Activated T-cell treated with anti-CD3 and anti-CD28 coated beads, Interleukin-2, amount 50 U/mL, for 1 hour (primary cell): Measurements from ENCODE around the gene ARMC12.
A peak's percentile ranks its signal among the peaks of the same experiment; 100 is the strongest.

ENCODE experiments used
- DNase-seq: peaks from one replicate; pipeline ENCODE4 v3.0.0-alpha.2; 2020

The ARMC12 gene

GRCh38 chr6:35737413-35738211, 780 bp downstream of the ARMC12 start:
- DNase-seq: peak; percentile 48

GRCh38 chr6:35739645-35740524, 3.1 kb downstream of the ARMC12 start:
- no peak for DNase-seq

DNA sequence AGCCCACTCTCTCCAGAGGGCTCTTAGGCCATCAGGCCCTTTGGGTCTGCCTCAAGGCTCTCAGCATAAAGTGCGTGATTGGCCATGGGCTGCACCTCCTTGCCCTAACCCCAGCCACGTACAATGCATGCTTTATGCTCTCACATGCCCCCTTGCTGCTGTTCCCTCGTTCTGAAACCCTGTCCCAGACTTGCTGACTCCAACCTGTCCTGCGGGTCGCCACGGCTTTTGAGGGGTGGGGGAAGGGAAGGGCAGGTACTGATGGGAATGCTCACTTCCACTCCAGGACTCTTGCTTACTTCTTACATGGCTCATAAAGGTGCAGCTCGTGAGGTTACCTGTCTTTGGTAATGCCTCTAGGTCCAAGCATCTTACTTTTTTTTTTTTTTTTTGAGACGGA, 6.0 kb downstream of the ARMC12 start:
- no peak for DNase-seq

GRCh38 chr6:35745509-35745908, 8.7 kb downstream of the ARMC12 start:
- no peak for DNase-seq

- DNase-seq: no peak
Measured at GRCh38 chr6:35746516-35746915, 9.7 kb downstream of the ARMC12 start.

GRCh38 chr6:35747877-35748276, 11.0 kb downstream of the ARMC12 start:
- no peak for DNase-seq

- no peak for DNase-seq
Measured at GRCh38 chr6:35750557-35750956, 13.7 kb downstream of the ARMC12 start.

GRCh38 chr6:35751594-35751993, 14.8 kb downstream of the ARMC12 start:
- no peak for DNase-seq

- no peak for DNase-seq
Measured at GRCh38 chr6:35752330-35752729, 15.5 kb downstream of the ARMC12 start.

- DNase-seq: no peak
Measured at GRCh38 chr6:35754452-35755277, 17.8 kb downstream of the ARMC12 start.

DNA sequence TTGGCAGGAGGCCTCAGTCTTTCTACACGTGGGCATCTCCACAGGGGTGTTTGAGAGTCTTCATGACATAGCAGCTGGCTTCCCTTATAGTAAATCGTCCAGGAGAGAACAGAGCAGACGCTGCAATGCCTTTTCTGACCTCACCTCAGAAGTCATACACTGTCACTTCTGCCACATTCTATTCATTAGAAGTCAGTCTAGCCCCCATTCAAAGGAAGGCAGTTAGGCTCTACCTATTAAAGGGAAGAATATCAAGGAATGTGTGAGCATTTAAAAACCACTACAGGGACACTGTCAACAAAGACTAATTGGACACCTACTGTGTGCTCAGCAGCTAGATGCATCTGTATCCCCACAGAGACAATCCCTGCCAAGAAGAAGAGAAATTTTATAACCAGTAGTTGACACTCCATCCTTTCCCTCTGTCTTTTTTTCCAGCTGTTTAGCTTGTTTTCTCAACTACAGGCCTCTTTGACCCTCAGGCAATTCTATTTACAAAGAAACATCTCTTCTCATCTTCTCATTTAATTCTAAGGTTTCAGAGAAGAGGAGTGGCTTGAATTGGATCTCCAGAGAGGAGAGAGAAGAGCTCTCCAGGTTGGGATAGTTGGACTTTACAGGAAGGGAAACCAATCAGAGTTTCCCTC, 18.6 kb downstream of the ARMC12 start:
- no peak for DNase-seq

- DNase-seq: no peak
Measured at GRCh38 chr6:35757456-35758123, 20.8 kb downstream of the ARMC12 start.

DNA sequence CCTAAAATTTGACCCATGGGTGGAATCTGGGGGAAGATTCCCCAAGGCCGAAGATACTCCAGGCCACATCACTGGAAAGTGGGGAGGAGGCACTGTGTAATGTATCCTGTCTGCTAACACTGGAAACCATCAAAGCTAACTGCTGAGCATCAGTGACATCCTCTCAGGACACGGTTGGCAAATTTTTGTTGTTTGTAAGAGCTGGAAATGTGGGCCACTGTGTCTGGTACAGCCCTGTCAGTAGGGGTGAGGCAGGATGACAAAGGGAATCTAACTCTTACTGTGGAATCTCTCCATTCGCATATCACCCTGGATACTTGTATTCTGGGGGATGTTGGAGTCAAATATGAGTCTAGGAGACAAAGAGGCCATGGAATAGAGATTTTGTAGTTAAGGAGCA, 22.6 kb downstream of the ARMC12 start:
- DNase-seq: no peak

GRCh38 chr6:35765739-35766138, 28.9 kb downstream of the ARMC12 start:
- DNase-seq: no peak

DNA sequence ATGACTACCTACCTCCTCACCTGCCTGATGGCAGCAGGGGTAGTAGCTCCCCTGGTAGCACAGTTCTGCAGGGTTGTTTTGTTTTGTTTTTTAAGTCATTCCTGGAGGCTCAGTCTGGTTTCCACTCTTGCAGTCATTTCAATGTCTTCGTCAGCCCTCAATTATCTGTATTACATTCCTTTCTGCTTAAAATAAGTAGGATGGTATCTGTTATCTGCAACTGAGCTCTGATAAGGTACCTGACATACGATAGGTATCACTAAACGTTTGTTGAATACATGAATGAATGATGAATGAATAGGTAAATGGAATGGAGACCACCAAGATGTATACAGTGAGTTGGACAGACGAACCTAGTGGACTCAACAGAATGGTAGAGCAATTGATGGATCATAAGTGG, 32.4 kb downstream of the ARMC12 start:
- DNase-seq: no peak

- no peak for DNase-seq
Measured at GRCh38 chr6:35771343-35771627, 34.5 kb downstream of the ARMC12 start.

- DNase-seq: no peak
Measured at GRCh38 chr6:35774116-35774794, 37.4 kb downstream of the ARMC12 start.

- no peak for DNase-seq
Measured at GRCh38 chr6:35775031-35775430, 38.2 kb downstream of the ARMC12 start.

GRCh38 chr6:35776364-35777215, 39.8 kb downstream of the ARMC12 start, which contains the start of gene CLPSL2:
Gene CLPSL2 (plus strand): TSS chr6:35776598. CDS start chr6:35776619, 21 bp downstream.
- DNase-seq: no peak

DNA sequence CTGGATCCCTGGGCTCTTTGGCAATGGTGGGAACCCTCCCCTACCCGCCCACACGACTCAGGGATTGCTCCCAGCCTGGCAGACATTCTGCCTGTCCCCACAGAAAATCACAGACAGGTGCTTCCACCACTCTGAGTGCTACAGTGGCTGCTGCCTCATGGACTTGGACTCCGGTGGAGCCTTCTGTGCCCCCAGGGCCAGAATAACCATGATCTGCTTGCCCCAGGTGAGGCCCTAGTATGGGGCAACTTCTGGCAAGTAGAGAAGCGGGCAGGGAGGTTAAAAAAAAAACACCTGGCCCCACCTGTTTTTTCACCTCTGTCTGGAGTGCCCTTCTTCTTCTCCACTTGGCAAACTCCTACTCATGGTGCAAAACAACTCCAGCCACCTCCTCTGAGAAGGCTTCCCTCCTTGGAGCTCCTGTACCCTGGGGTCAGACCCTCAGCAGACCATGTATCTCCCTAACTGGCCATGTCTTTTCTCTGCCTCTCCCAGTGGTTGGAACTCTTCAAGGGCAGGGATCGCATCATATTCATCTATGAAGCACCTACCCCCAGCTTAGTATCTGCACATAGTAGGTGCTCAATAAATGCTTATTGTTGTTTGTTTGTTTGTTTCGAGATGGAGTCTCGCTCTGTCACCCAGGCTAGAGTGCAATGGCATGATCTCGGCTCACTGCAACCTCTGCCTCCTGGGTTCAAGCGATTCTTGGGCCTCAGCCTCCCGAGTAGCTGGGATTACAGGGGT, 40.7 kb downstream of the ARMC12 start:
- no peak for DNase-seq
